Nephron progenitor cell (in vitro differentiated cells): Measurements from ENCODE around the gene SMCO2.
"Not testable (repeated sequence)": the region's sequence is repeated elsewhere in the genome, so short reads cannot be mapped to it uniquely, and the experiment has no call there.

ENCODE experiments used
- DNase-seq: peaks from one replicate; pipeline ENCODE4 v3.0.0; 2021
- H3K27ac Mint-ChIP-seq: 2 replicates; pipeline ENCODE4 v1.8.0; 2021; ENCODE audit warnings: mild to moderate bottlenecking, moderate library complexity, mixed read lengths
- H3K27me3 Mint-ChIP-seq: 2 replicates; pipeline ENCODE4 v1.8.0; 2021; ENCODE audit warnings: mild to moderate bottlenecking, low read depth, mixed read lengths; ENCODE audit not compliant: poor library complexity
- H3K36me3 Mint-ChIP-seq: 2 replicates; pipeline ENCODE4 v1.8.0; 2021; ENCODE audit warnings: low read depth, mixed read lengths
- H3K4me1 Mint-ChIP-seq: 2 replicates; pipeline ENCODE4 v1.8.0; 2021; ENCODE audit warnings: mixed read lengths
- H3K4me3 Mint-ChIP-seq: 2 replicates; pipeline ENCODE4 v1.8.0; 2021; ENCODE audit warnings: mild to moderate bottlenecking, moderate library complexity, mixed read lengths
- H3K9me3 Mint-ChIP-seq: 2 replicates; pipeline ENCODE4 v1.8.0; 2021; ENCODE audit warnings: mild to moderate bottlenecking, moderate library complexity, mixed read lengths
- CTCF ChIP-seq: fragments of 200-600 bp; sonication (generic); IDR thresholded peaks from 2 replicates; pipeline ENCODE4 v1.5.0; 2021; ENCODE audit warnings: antibody characterized with exemption

SMCO2 gene

GRCh38 chr12:27537855-27538675, 91.5 kb downstream of the SMCO2 start:
- H3K36me3 Mint-ChIP-seq: peaks cover 53% of the 10 kb centered on the region
- H3K4me3 Mint-ChIP-seq: no peak overlapping the region
- no peak for TF ChIP-seq CTCF
- H3K27me3 Mint-ChIP-seq: no peaks in the 10 kb centered on the region
- no peak for DNase-seq
- peaks cover 17% of the 10 kb centered on the region for H3K9me3 Mint-ChIP-seq
- H3K4me1 Mint-ChIP-seq: peaks cover 74% of the 10 kb centered on the region
- peak overlapping the region; percentile 66 for H3K27ac Mint-ChIP-seq

GRCh38 chr12:27539191-27539631, 92.7 kb downstream of the SMCO2 start:
- Mint-ChIP-seq H3K4me3 (peak overlapping the region; percentile 12), H3K9me3 (peaks cover 18% of the 10 kb centered on the region), H3K27me3 (no peaks in the 10 kb centered on the region), H3K27ac (peak overlapping the region; percentile 81), H3K4me1 (peaks cover 65% of the 10 kb centered on the region), H3K36me3 (peaks cover 50% of the 10 kb centered on the region)
- no peak for TF ChIP-seq CTCF
- DNase-seq: no peak

GRCh38 chr12:27541031-27541719, 94.6 kb downstream of the SMCO2 start:
- H3K27ac Mint-ChIP-seq: peak overlapping the region; percentile 72
- H3K4me1 Mint-ChIP-seq: peaks cover 59% of the 10 kb centered on the region
- TF ChIP-seq CTCF: no peak
- no peak overlapping the region for H3K4me3 Mint-ChIP-seq
- H3K9me3 Mint-ChIP-seq: peaks cover 13% of the 10 kb centered on the region
- H3K36me3 Mint-ChIP-seq: peaks cover 39% of the 10 kb centered on the region
- DNase-seq: no peak
- no peaks in the 10 kb centered on the region for H3K27me3 Mint-ChIP-seq

GRCh38 chr12:27542628-27543027, 96.1 kb downstream of the SMCO2 start:
- DNase-seq: no peak
- Mint-ChIP-seq H3K9me3 (peaks cover 11% of the 10 kb centered on the region), H3K27me3 (no peaks in the 10 kb centered on the region), H3K4me1 (peaks cover 53% of the 10 kb centered on the region), H3K4me3 (no peak overlapping the region), H3K27ac (no peak overlapping the region), H3K36me3 (peaks cover 29% of the 10 kb centered on the region)
- no peak for TF ChIP-seq CTCF

- peaks cover 53% of the 10 kb centered on the region for H3K4me1 Mint-ChIP-seq
- not testable (repeated sequence) for H3K4me3 Mint-ChIP-seq, H3K27me3 Mint-ChIP-seq, H3K27ac Mint-ChIP-seq, DNase-seq
- peaks cover 23% of the 10 kb centered on the region for H3K36me3 Mint-ChIP-seq
- H3K9me3 Mint-ChIP-seq: peaks cover 11% of the 10 kb centered on the region
Observed at GRCh38 chr12:27544858-27545257, 98.3 kb downstream of the SMCO2 start.

GRCh38 chr12:27545665-27546064, 99.1 kb downstream of the SMCO2 start:
- no peak for DNase-seq
- Mint-ChIP-seq H3K27me3 (no peaks in the 10 kb centered on the region), H3K9me3 (peaks cover 11% of the 10 kb centered on the region), H3K27ac (peak overlapping the region; percentile 41), H3K36me3 (peaks cover 23% of the 10 kb centered on the region), H3K4me3 (no peak overlapping the region), H3K4me1 (peaks cover 54% of the 10 kb centered on the region)
- TF ChIP-seq CTCF: no peak
